Trophoblast cell (in vitro differentiated cells and primary cell): ENCODE measurements around the gene ARMC9.

Source experiments
- DNase-seq, 2 donors: peaks; one replicate each; pipeline ENCODE4 v3.0.0-alpha.2; 2016
- H2AFZ ChIP-seq: 2 replicates; pipeline ENCODE4 v1.6.1; 2013; ENCODE audit warnings: low read length, moderate library complexity, mild to moderate bottlenecking; ENCODE audit not compliant: insufficient read depth, poor library complexity
- H2AK5ac ChIP-seq: 2 replicates; pipeline ENCODE4 v1.6.1; 2013; ENCODE audit warnings: mild to moderate bottlenecking, low read length
- H2BK120ac ChIP-seq: 2 replicates; pipeline ENCODE4 v1.6.1; 2013; ENCODE audit warnings: low read length, mild to moderate bottlenecking, moderate library complexity; ENCODE audit not compliant: insufficient read depth, poor library complexity
- H2BK12ac ChIP-seq: 2 replicates; pipeline ENCODE4 v1.6.1; 2013; ENCODE audit warnings: mild to moderate bottlenecking, low read length, moderate library complexity
- H2BK5ac ChIP-seq: 2 replicates; pipeline ENCODE4 v1.6.1; 2013; ENCODE audit warnings: low read length, low read depth, moderate library complexity, mild to moderate bottlenecking; ENCODE audit not compliant: poor library complexity
- H3K14ac ChIP-seq: 2 replicates; pipeline ENCODE4 v1.6.1; 2013; ENCODE audit warnings: mild to moderate bottlenecking, low read length
- H3K18ac ChIP-seq: 2 replicates; pipeline ENCODE4 v1.6.1; 2013; ENCODE audit warnings: mild to moderate bottlenecking, low read length
- H3K23ac ChIP-seq: 2 replicates; pipeline ENCODE4 v1.6.1; 2013; ENCODE audit warnings: low read length
- H3K27ac ChIP-seq: 2 replicates; pipeline ENCODE4 v1.5.1; 2013; ENCODE audit warnings: low read depth, mild to moderate bottlenecking, inconsistent platforms, low read length, moderate library complexity
- H3K27me3 ChIP-seq: 2 replicates; pipeline ENCODE4 v1.6.1; 2013; ENCODE audit warnings: inconsistent platforms, mild to moderate bottlenecking, low read length, moderate library complexity; ENCODE audit not compliant: insufficient read depth
- H3K36me3 ChIP-seq, 2 experiments: 1 replicate in 1 of 2; 2 replicates in 1 of 2; pipeline ENCODE4 v1.6.1; 2013; ENCODE audit warnings: low read length in 2 of 2, mild to moderate bottlenecking in 2 of 2, moderate library complexity in 1 of 2; ENCODE audit not compliant: insufficient read depth in 2 of 2, control insufficient read depth in 1 of 2
- H3K4ac ChIP-seq: 2 replicates; pipeline ENCODE4 v1.6.1; 2013; ENCODE audit warnings: low read depth, mild to moderate bottlenecking, low read length, moderate library complexity
- H3K4me1 ChIP-seq, 2 experiments: 1 replicate in 1 of 2; 2 replicates in 1 of 2; pipeline ENCODE4 v1.6.1; 2013; ENCODE audit warnings: low read length in 2 of 2, mild to moderate bottlenecking in 2 of 2, moderate library complexity in 1 of 2; ENCODE audit not compliant: insufficient read depth in 2 of 2, control insufficient read depth in 1 of 2
- H3K4me2 ChIP-seq: 2 replicates; pipeline ENCODE4 v1.6.1; 2013; ENCODE audit warnings: inconsistent platforms, mild to moderate bottlenecking, low read length, moderate library complexity
- H3K4me3 ChIP-seq: 2 replicates; pipeline ENCODE4 v1.5.1; 2013; ENCODE audit warnings: mild to moderate bottlenecking, low read depth, low read length, inconsistent platforms
- H3K79me1 ChIP-seq: one replicate; pipeline ENCODE4 v1.6.1; 2013; ENCODE audit warnings: low read length
- H3K79me2 ChIP-seq: 2 replicates; pipeline ENCODE4 v1.6.1; 2013; ENCODE audit warnings: low read length, mild to moderate bottlenecking; ENCODE audit not compliant: control insufficient read depth, insufficient read depth, poor library complexity
- H3K9ac ChIP-seq: 2 replicates; pipeline ENCODE4 v1.6.1; 2013; ENCODE audit warnings: mild to moderate bottlenecking, low read length
- H3K9me3 ChIP-seq: 2 replicates; pipeline ENCODE4 v1.6.1; 2013; ENCODE audit warnings: low read depth, mild to moderate bottlenecking, control low read depth, inconsistent platforms, low read length; ENCODE audit not compliant: insufficient read depth
- H4K12ac ChIP-seq: 2 replicates; pipeline ENCODE4 v1.6.1; 2013; ENCODE audit warnings: low read depth, mild to moderate bottlenecking, low read length, moderate library complexity
- H4K8ac ChIP-seq: 2 replicates; pipeline ENCODE4 v1.6.1; 2013; ENCODE audit warnings: low read depth, mild to moderate bottlenecking, low read length, moderate library complexity
- H4K91ac ChIP-seq: one replicate; pipeline ENCODE4 v1.6.1; 2013; ENCODE audit warnings: low read depth, mild to moderate bottlenecking, low read length, moderate library complexity
- WGBS: extraction: QIAGEN DNeasy Blood & Tissue Kit; methylation state at CpG from one replicate; pipeline ENCODE4 v1.1.7; 2013; ENCODE audit warnings: missing lambda C conversion rate; ENCODE audit not compliant: insufficient read length, insufficient coverage; ENCODE audit errors: extremely low coverage; 5-methylcytosine and 5-hydroxymethylcytosine counted together

ARMC9 gene

DNA sequence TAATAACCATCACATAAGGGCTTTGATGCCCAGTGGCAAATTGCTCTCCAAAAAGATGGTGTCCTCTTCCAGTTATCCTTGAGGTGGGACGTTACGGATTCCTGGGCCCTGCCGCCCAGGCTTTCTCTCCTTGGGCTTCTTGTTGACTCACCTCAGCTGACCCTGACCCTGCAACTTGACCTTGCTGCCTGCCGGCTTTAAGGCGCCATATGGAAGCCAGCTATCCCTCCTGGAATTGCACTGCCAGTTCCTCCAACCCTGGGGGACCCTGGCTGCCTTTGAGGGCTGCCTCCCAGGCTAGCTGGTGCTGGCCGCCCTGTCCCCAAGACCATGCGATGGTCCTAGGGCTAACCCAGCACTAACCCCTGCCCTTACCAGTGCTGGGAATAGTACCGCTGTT, 168.7 kb downstream of the ARMC9 start:
- no peak overlapping the region for H2BK5ac ChIP-seq
- H3K27me3 ChIP-seq: no peaks in the 10 kb centered on the region
- WGBS: no CpG with 5 or more reads among the region's 8 CpGs
- no peak overlapping the region for H3K4me2 ChIP-seq
- no peak overlapping the region for H3K18ac ChIP-seq
- H3K79me2 ChIP-seq: no peaks in the 10 kb centered on the region
- no peak overlapping the region for H3K23ac ChIP-seq
- peaks cover 5% of the 10 kb centered on the region for H3K79me1 ChIP-seq
- peaks cover 2% of the 10 kb centered on the region for H3K9me3 ChIP-seq
- peaks cover 15 to 25% of the 10 kb centered on the region in 2 experiments for H3K4me1 ChIP-seq
- H3K14ac ChIP-seq: no peak overlapping the region
- no peak overlapping the region for H3K9ac ChIP-seq
- no peak overlapping the region for H4K8ac ChIP-seq
- no peak for DNase-seq
- H3K4me3 ChIP-seq: no peak overlapping the region
- no peak overlapping the region for H2AK5ac ChIP-seq
- H3K36me3 ChIP-seq: no peaks in the 10 kb centered on the region
- no peak overlapping the region for H2AFZ ChIP-seq
- no peak overlapping the region for H4K91ac ChIP-seq
- H4K12ac ChIP-seq: no peak overlapping the region
- H2BK120ac ChIP-seq: no peak overlapping the region
- no peak overlapping the region for H2BK12ac ChIP-seq
- no peak overlapping the region for H3K4ac ChIP-seq
- no peak overlapping the region for H3K27ac ChIP-seq

DNA sequence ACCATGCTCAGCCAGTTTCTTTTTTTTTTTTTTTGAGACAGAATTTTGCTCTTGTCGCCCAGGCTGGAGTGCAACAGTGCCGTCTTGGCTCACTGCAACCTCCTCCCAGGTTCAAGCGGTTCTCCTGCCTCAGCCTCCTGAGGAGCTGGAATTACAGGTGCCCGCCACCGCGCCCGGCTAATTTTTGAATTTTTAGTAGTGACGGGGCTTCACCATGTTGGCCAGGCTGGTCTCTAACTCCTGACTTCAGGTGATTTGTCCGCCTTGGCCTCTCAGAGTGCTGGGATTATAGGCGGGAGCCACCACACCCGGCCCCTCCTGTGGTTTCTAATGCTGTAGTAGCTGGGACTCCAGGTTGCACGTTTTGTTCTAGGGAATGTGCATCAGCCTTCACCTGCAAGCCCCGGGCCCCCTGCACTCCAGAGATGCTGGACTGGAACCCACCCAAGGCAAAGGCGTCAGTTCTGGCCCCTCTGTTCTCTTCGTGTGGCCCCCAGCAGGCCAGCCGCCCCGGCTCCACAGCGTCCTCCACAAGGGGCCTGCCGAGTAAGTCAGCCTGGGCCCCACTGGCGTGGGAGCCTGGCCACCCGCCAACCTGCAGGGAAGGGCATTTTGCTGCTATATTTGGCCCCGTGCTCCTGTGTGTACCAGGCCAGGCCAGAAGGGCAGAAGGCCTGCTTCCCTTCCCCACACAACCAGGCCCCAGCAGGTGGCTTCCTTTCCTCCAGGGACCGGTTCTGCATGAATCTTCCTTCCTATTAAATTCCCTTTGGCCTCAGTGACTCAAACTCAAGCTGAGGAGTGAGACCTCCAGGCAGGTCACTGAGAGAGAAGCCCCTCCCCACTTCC, 171.4 kb downstream of the ARMC9 start:
- Histone ChIP-seq H2BK120ac (no peak overlapping the region), H3K79me1 (peaks cover 3% of the 10 kb centered on the region), H3K27ac (no peak overlapping the region), H4K12ac (peak overlapping the region; percentile 20), H3K4ac (no peak overlapping the region), H3K9me3 (no peaks in the 10 kb centered on the region), H3K14ac (no peak overlapping the region), H4K8ac (no peak overlapping the region), H3K18ac (no peak overlapping the region), H2AK5ac (peak overlapping the region; percentile 14), H4K91ac (no peak overlapping the region), H3K23ac (no peak overlapping the region), H3K36me3 (no peaks in the 10 kb centered on the region), H3K27me3 (no peaks in the 10 kb centered on the region), H2AFZ (no peak overlapping the region), H2BK12ac (no peak overlapping the region), H3K4me3 (no peak overlapping the region), H3K9ac (no peak overlapping the region), H3K79me2 (no peaks in the 10 kb centered on the region), H3K4me1 (peaks cover 6 to 13% of the 10 kb centered on the region in 2 experiments), H2BK5ac (no peak overlapping the region), H3K4me2 (no peak overlapping the region)
- peak in 1 of 2 donors; percentile 26 for DNase-seq
- no CpG with 5 or more reads among the region's 23 CpGs for WGBS

DNA sequence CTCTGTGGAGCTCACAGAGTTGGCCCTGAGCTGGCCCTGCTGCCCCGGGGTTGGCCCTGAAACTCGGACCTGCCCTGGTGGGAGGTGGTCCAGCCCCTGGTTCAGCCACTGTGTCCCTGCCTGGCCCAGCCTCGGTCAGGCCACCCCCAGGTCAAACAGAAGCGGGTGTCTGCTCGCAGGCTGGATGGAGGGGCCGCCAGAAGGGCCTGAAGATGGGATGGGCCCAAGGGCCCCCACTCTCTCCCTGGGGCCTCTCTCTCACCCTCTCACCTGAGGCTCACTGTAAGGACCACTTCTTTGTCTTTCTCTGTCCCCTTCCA, 172.0 kb downstream of the ARMC9 start:
- H3K14ac ChIP-seq: no peak overlapping the region
- no peak overlapping the region for H2AK5ac ChIP-seq
- H3K4me2 ChIP-seq: no peak overlapping the region
- no peak overlapping the region for H2AFZ ChIP-seq
- no peak overlapping the region for H3K23ac ChIP-seq
- no peak overlapping the region for H4K91ac ChIP-seq
- WGBS: no CpG with 5 or more reads among the region's 6 CpGs
- H2BK5ac ChIP-seq: no peak overlapping the region
- H3K79me1 ChIP-seq: peaks cover 3% of the 10 kb centered on the region
- no peaks in the 10 kb centered on the region for H3K79me2 ChIP-seq
- H4K12ac ChIP-seq: no peak overlapping the region
- H3K27ac ChIP-seq: no peak overlapping the region
- no peaks in the 10 kb centered on the region for H3K36me3 ChIP-seq
- no peak overlapping the region for H4K8ac ChIP-seq
- no peak overlapping the region for H3K4me3 ChIP-seq
- DNase-seq: no peak
- no peaks in the 10 kb centered on the region for H3K9me3 ChIP-seq
- H3K4me1 ChIP-seq: peaks cover 3 to 7% of the 10 kb centered on the region in 2 experiments
- H2BK120ac ChIP-seq: no peak overlapping the region
- H3K9ac ChIP-seq: no peak overlapping the region
- H3K18ac ChIP-seq: no peak overlapping the region
- H3K4ac ChIP-seq: no peak overlapping the region
- no peaks in the 10 kb centered on the region for H3K27me3 ChIP-seq
- H2BK12ac ChIP-seq: no peak overlapping the region

DNA sequence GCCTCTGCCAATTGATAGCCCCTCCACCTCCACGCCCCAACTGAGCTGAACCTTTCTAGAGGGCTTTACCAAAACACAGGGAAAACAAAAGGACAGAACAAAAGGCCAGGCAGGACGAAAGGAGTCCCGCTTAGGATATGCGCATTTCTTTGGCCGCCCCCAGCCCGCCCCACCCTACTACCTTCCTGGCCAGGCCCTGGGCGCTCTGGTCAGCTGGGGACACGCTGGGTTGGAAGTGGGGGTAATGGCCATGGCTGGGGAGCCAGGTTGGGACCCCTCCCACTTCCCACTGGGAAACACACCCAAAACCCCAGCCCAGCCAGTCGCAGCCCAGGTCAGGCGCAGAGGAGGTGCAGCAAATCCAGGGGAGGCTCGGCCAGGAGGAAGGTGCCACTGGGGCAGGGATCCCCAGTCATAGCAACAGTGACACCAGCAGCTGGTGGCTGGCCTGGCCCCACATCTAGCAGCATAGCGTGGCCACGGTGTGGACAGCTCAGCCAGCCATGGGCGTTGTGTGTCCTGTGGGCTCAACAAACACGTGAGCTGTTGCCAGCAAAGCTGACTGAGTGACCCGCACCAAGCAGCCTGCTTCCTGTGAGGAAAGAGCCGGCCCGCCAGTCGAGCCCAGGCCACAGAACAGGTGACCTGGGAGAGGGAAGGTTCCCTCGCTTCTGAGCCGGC, 172.5 kb downstream of the ARMC9 start:
- Histone ChIP-seq H3K9me3 (no peaks in the 10 kb centered on the region), H2AFZ (no peak overlapping the region), H3K18ac (no peak overlapping the region), H4K91ac (no peak overlapping the region), H3K27ac (no peak overlapping the region), H3K14ac (no peak overlapping the region), H3K9ac (no peak overlapping the region), H3K27me3 (no peaks in the 10 kb centered on the region), H3K4ac (no peak overlapping the region), H3K79me1 (peaks cover under 1% of the 10 kb centered on the region), H3K4me3 (no peak overlapping the region), H3K36me3 (no peaks in the 10 kb centered on the region), H3K4me2 (no peak overlapping the region), H2BK5ac (no peak overlapping the region), H4K12ac (no peak overlapping the region), H4K8ac (no peak overlapping the region), H3K79me2 (no peaks in the 10 kb centered on the region), H2BK12ac (no peak overlapping the region), H3K23ac (no peak overlapping the region), H2BK120ac (no peak overlapping the region), H3K4me1 (peaks cover 3% of the 10 kb centered on the region in 2 experiments), H2AK5ac (no peak overlapping the region)
- no CpG with 5 or more reads among the region's 21 CpGs for WGBS
- DNase-seq: peak; percentile 50 to 57
